ENCODE results near the gene FYN.

GRCh38 chr6:111812060-111813038, 60.9 kb downstream of the FYN start:
- TF ChIP-seq CTCF (tag by site-specific recombination; IDR thresholded peaks at IDR 0.05) (no peak), ZNF274 (IDR thresholded peaks at IDR 0.05; ENCODE audit: low read length) (no peak), ZNF274 (tag by site-specific recombination; IDR thresholded peaks at IDR 0.05; ENCODE audit: borderline replicate concordance) (no peak), ZNF785 (tag by site-specific recombination; IDR thresholded peaks at IDR 0.05) (no peak), ZNF155 (tag by site-specific recombination; IDR thresholded peaks at IDR 0.05) (no peak), ZNF658 (tag by site-specific recombination; IDR thresholded peaks at IDR 0.05) (no peak), ZFP41 (tag by site-specific recombination; IDR thresholded peaks at IDR 0.05; ENCODE audit: borderline replicate concordance) (no peak), ZNF777 (tag by site-specific recombination; IDR thresholded peaks at IDR 0.05; ENCODE audit: borderline replicate concordance) (no peak), ZNF521 (tag by site-specific recombination; IDR thresholded peaks at IDR 0.05) (no peak), ZNF76 (tag by site-specific recombination; IDR thresholded peaks at IDR 0.05; ENCODE audit: borderline replicate concordance, low read depth) (no peak), ZNF585B (tag by site-specific recombination; IDR thresholded peaks at IDR 0.05) (no peak), ZBTB49 (tag by site-specific recombination; IDR thresholded peaks at IDR 0.05; ENCODE audit: low read depth) (no peak)

All from HEK293 (cell line).